GM18873 (cell line): ENCODE data around the gene FASN.
"Not testable (repeated sequence)": the region's sequence is repeated elsewhere in the genome, so short reads cannot be mapped to it uniquely, and the experiment has no call there.

Source experiments
- ATAC-seq: cut with Tn5 transposase; IDR thresholded peaks from one replicate; pipeline ENCODE4 v1.9.1; 2021; ENCODE audit warnings: mild to moderate bottlenecking, moderate library complexity, moderate number of reproducible peaks; ENCODE audit not compliant: unreplicated experiment, low FRiP score

Gene FASN

DNA sequence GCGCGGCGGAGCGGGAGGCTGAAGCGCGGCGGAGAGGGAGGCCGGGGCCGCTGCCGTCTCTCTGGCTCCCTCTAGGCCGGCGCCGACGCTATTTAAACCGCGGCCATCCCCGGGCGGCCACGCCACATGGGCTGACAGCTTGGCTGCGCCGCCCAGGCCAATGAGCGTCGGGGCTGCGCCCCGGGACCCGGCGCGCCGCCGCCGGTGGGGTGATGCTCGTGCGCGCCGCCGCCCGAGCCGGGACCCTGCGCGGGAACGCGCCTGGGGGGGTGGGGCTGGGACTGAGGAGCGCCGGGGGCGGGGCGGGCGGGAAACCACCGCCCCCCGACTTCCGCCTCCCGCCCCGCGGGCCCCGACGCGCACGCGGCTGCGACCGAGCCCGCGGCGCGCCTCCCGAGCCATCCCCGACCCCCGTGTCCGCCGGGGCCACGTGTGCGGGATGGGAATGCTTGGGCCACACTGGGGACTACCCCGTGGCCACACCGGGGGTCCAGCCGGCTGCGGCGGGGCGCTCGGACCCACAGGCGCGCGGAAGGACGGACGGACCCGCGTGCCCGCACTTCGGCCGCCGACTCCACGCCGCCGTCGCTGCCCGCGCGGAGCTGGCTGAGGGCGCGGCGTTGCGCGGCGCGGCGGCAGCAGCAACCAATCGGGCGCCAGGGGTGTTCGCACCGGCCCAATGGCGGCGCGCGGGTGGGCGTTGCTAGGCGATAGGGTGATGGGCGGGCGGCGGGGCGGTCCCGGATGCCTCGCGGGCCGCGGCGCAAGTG lies at the start of gene FASN:
TSS of gene FASN (minus strand) at position 68 of the 770 bp plus-strand sequence. CDS start 1,791 bp downstream, outside the sequence.
- peak; percentile 55 for ATAC-seq

DNA sequence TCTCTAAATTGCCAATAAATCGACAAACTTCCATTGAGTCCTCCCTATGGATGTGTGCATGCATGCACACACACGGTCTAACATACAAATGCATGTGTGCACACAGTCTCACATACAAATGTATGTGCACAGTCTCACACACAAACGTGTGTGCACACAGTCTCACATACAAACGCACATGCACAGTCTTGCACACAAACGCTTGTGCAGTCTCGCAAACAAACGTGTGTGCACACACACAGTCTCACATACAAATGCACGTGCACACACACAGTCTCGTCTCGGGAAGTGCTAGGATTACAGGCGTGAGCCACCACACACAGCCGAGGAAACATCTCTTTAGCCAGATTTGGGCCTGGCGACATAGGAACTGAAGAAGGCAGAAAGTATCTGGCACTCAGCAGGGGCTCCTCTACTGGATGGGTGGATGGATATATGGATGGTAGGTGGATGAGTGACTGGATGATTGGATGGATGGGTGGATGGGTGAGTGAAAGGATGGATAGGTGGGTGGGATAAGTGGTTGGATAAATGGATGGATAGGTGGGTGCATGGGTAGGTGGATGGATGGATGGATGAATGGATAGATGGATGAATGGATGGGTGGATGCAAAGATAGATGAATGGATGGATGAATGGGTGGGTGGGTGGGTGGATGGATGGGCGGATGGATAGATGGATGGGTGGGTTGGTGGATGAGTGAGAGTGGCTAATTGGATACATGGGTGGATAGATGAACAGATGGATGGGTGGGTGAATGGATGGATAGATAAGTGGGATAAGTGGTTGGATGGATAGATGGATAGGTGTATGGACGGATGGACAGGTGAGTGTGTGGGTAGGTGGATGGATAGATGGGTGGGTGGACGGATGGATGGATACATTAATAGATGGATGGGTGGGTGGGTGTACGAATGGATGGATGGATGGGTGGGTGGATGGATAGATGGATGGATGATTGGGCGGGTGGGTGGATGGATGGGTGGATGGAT lies 48.9 kb upstream of the FASN start:
- no peak for ATAC-seq

DNA sequence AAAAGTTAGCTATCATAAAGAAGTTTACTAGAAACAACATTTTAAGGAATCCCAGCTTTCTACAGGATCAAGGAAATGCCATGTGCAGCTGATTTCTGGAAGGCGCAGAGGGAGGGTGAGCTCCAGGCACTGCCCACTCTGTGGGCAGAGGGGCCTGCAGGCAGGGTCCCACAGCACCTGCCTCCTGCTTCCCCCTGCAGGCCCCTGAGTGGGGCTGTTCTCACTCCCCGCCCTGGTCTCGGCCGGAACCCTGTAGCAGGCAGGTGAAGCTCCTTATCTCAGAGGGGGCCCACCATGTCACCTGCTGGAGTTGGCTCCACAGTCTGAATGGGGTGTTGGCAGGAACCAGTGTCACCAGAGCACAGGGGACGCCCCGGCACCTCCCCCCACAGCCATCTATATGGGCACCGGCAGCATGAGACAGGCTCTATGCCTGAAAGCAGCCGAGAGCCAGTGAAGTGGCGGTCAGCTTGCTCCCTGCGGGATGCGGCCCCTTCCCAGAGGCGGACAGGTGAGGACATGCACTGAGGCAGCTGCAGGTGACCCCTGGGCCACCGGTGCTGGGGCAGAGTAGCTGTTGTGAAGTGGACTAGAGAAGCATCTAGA lies 47.6 kb upstream of the FASN start:
- ATAC-seq = no peak

DNA sequence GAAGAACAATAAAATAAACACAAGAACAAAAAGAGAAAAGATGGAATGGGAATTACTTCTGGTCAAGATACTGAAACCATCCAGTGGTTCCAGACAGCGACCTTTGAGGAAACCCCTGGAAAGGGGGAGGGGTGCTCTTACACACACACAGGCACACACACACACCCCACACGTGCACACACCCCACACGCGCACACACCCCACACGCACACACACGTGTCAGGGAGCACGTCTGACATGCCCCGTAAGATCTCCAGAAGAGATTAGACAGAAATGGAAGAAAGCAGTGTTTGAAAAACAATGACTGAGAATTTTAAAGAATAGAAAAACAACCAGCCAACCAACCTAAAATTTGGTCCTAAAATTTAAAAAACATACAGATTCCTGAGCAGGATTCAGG lies 45.3 kb upstream of the FASN start:
- no peak for ATAC-seq

DNA sequence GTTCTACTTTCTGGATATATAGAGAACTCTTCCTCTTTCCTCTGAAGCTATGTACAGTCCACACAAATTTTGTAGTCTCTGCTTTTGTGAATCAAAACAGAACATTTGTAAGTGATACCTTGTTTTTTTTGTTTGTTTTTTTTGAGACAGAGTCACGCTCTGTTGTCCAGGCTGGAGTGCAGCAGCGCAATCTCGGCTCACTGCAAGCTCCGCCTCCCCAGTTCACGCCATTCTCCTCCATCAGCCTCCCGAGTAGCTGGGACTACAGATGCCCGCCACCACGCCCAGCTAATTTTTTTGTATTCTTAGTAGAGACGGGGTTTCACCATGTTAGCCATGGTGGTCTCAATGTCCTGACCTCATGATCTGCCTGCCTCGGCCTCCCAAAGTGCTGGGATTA lies 41.9 kb upstream of the FASN start:
- ATAC-seq = not testable (repeated sequence)

DNA sequence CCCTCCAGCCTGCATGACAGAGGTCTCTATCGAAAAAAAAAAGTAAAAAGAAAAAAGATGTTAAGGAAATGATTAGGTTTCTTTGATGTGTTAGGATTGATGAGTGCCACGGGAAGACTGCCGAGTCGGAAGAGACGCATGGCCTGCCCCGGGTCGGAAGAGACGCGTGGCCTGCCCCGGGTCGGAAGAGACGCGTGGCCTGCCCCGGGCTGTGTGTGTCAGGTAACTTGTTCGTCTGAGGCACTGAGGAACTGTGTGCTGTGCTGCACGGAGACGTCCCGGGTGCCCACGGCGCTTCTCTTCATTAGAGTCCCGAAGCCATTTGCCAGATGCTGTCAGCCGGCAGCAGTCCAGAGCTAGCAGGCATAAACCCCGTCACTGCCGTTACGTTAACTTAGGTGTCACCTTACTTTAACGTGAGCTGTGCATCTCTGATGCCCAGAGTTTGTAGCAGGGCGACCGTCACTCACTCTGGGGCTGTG lies 40.5 kb upstream of the FASN start:
- ATAC-seq = no peak

DNA sequence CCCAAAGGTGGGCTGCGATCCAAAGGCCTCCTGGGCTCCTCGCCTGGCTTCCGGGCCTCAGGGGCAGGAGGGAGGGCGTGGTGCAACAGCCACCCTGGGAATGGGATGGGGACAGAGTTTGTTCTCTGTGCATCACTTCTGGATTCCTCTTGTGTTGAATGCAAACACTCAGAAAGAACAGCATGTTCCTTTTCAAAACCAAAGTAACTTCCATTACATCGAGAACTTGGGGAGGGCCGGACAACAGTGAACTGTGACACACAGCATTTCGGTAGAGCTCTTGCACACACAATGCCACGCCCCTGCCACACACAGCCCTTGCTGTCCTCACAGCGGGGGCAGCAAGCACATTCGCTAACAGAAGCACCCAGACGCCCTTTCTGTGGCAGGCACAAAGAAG lies 36.1 kb upstream of the FASN start:
- ATAC-seq = no peak

DNA sequence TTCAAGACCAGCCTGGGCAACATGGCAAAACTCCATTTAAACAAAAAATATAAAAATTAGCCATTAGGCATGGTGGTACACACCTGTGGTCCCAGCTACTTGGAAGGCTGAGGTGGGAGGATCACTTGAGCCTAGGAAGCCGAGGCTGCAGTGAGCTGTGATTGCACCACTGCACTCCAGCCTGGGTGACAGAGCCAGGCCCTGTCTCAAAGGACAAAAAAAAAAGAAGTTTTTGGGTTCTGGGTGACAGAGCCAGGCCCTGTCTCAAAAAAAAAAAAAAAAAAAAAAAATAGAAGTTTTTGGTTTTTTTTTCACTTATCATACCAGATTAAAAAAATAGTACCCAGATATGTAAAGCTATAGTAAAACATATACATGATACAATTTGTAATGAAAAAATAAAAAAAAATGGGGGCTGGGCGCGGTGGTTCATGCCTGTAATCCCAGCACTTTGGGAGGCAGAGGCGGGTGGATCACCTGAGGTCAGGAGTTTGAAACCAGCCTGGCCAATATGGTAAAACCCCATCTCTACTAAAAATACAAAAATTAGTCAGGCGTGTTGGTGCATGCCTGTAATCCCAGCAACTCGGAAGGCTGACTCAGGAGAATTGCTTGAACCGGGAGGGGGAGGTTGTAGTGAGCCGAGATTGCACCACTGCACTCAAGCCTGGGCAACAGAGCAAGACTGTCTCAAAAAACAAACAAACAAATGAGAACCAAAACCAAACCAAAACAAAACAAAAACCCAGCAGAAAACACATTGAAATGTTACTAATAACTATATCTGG lies 35.3 kb upstream of the FASN start:
- ATAC-seq = not testable (repeated sequence)

DNA sequence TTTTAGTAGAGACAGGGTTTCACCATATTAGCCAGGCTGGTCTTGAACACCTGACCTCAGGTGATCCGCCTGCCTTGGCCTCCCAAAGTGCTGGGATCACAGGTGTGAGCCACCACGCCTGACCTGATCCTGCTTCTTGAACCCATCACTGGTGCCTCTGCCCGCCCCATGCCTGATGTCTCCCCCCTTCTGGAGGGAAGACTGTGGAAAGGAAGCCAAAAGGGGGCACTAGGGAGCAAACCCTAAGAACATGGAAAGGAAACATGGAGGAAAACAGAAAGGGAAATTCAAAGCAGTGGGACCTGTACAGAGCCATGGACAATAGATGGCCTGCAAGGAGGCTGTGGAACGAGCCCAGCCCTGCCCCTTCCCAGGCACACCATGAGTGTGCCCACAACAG lies 31.1 kb upstream of the FASN start:
- ATAC-seq = no peak

DNA sequence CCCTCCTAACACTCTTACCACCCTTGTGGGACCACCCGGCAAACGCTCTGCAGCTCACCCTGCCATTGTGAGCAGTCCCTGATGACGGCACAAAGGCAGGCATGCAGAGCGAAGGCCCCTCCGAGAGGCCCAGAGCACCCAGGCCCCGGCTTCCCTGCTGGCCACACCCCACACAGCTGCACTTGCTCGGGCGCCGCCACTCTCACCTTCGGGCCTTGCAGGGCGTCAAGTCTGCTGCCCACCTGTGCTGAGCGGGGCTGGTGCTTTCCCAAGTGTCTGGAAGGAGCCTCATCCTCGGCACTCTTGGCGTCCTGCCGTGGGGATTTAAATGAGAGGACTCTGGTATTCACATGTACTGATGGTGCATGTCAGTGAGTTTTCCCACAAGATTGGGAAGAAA lies 30.3 kb upstream of the FASN start:
- no peak for ATAC-seq

DNA sequence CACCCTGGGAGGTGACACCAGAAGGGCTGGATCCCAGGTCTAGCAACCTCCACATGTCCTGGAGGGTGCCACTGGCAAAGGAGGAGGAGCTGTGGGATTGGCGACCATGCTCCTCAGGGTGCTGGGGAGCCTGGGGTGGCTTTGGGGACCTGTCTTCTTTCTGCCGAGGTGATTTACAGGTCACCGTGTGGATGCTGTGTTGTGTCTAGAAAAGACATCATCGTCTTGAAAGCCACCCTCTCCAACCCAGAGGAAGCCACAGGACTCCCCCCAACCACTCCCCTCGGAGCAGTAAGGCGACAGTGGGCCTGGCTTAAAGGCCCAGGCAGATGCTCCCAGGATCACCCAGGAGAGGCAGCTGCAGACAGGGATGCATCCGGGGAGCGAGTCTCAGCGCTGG lies 29.7 kb upstream of the FASN start:
- no peak for ATAC-seq

DNA sequence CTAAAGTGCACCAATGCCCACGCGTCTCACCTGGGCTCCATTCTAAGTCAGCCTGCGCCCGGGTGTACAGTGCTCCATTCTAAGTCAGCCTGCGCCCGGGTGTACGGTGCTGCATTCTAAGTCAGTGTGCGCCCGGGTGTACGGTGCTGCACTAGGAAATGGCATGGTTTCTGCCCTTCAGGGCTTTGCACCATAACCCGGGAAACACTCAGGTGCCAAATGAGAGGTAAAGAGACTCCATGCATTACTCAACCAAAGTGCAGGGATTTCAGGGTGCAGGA lies 29.2 kb upstream of the FASN start:
- ATAC-seq = no peak

DNA sequence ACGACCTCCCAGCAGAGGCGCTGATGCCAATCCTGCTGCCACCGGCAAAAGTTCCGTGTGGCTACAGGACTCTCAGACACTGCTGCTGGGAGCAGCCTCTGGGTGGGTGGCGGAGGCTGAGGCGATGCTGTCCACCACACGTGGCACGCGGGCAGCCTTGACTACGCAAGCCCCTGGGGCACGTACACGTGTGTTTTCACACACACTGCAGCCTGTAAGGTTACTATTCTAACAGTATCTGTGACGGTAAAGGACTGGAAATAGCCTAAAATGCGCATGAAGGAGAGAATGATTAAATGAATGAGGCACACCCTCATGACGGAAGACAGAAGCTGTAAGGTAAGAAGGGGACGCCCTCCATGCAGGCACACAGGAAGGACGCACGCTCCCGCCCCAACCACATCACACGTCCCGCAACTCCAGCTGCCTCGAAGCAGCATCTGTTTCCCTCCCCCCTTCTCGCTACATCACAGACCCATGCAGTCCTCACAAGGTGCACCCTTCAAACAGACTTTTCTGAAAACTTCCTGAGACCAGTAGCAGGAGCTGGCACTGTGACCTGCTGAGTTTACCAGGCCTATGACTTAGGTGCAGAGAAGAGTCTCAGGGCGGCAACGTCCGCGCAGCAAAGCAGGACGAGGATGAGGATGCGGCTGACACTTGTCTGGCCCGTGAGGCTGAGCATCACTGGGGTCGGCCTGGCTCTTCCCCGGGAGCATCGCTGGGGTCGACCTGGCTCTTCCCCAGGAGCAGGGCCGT lies 28.7 kb upstream of the FASN start:
- no peak for ATAC-seq

DNA sequence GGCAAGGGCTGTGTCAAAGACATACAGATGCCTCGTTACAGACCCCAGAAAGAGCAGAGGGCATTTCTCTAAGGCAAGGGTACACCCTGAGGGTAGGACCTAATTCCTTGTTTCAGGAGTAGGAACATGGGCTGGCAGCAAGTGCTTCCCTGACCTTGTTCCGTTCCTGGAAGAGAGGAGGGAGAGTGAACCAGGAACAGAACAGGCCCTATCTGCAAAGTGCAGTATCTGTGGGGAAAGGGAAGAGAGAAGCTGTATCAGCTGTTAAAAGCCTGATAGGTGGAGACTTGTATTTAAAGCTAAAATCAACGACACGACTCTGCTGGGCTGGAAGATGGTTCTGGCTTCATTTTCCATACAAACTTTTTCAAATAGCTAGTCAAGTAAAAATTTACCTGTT lies 26.1 kb upstream of the FASN start:
- no peak for ATAC-seq

DNA sequence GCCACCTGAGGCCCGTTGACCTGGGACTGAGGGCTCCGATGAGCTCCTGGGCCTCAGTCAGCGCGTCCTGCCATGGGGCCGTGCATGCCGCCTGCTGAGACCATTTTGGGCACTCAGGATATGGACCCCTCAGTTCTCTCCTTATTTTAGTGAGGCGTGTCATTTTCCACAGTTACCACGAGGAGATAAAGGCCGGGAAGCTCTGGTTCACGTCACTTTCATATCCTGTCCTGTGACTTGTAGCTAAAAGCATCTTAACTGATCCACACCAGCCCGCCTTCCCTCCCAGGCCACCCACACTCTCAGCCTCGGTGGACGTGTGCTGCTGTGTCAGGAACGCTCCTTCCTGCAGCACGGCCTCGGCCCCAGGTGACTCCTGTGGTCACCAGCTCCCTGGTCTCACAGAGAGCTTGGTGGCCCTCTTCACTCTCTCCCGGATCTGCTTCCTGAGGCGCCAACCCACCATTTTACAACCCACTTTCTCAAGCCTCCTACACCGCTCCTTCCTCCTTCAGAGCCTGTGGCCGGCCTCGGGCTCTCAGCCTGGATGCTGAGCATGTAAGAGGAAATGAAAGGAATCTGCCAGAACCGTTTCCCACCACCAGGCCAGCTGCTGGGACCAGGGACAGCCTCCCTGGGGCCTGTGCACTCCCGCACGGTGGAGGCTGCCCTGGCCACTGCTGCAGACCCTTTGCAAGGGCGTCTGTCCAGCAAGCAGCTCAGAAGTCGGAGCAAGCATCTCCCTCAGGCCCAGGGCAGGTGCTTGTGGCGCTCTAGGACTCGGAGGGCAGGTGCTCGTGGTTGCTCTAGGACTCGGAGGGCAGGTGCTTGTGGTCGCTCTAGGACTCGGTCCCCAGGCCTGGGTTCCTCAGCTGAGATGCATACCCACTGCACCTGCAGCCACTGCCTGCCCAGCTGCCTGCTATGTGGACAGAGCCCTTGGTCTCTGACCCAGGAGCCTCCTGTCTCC lies 23.9 kb upstream of the FASN start:
- ATAC-seq = no peak

DNA sequence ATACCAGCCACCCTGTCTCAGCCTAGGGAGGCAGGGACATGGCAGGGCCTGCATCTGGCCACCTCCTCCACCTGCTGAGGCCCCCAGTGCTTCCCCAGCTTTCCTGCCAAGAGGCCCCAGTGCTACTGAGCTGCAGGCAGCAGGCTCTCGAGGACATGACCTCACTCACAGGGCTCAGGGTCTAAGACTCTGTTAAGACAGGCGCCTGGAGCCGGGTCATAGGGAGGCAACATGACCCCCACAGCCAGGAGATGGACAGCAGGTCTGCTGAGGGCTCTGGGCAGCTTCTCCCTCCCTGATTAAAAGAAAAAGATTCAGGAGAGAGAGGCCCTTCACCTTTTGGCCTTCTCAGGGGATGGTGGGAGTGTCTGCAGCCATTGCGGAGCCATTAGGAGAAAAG lies 23.2 kb upstream of the FASN start:
- ATAC-seq = no peak

DNA sequence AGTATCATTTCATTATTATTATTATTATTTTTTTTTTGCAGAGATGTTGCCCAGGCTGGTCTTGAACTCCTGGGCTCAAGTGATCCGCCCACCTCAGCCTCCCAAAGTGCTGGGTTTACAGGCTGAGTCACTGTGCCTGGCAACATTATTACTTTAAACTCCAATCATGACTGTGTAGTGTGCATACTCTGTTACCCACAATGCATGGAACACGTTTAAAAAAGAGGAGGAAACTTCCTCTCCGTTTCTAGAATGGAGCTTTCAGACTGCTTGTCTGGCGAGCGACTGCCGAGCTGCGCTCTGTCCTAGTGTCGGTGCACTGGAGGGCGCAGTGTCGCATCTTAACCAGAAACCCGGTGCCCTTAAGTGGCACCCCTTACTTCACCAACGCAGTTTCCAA lies 22.1 kb upstream of the FASN start:
- no peak for ATAC-seq

DNA sequence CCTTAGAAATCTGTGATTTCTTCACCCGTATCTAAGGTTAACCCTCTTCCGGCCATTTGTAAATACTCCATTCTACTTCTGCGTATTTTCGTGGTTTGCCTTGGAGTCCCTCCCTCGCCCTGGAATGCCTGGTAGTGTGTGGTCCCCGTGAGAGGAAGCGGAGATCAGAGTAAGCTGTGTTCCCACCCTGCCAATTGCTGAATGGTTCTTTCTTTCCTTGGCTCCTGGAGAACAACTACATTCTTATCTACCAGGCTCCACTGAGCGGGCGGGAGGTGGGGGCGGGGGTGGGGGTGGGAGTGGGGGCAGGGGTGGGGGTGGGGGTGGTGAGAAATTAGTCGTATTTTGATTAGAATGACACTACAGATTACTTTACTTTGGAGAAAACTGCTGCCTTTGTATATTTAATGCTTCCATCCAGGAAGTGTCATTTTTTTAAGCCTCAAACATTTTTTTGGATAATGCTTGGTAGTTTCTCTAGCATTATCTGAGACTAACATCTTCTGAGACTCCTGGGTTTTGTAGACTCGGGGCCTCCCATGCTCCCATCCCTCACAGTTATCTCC lies 20.9 kb upstream of the FASN start:
- no peak for ATAC-seq
